Measurements from ENCODE around the gene MRO.

- no peak for TF ChIP-seq POLR2AphosphoS5 (IDR thresholded peaks at IDR 0.05; ENCODE audit: low read depth, low read length)
- TF ChIP-seq POLR2A (IDR thresholded peaks at IDR 0.05; ENCODE audit: low read depth, low read length) = no peak
- no peak for TF ChIP-seq TAF1 (IDR thresholded peaks at IDR 0.05; ENCODE audit: low read depth, low read length)
- TF ChIP-seq PAX5 (IDR thresholded peaks at IDR 0.05; ENCODE audit: insufficient read depth, low read length, severe bottlenecking) = no peak
- no peak for TF ChIP-seq SPI1 (IDR thresholded peaks at IDR 0.05; ENCODE audit: low read depth, low read length)
- no peak for TF ChIP-seq POU2F2 (IDR thresholded peaks at IDR 0.05; ENCODE audit: low read depth, low read length)
Measured at GRCh38 chr18:50816419-50817166, 3.2 kb downstream of the MRO start.
